ENCODE results near the gene ITGB4. TPM values are rescaled to one million over a fixed set of nuclear protein-coding genes. Genes with fewer than 3 reads are reported as not detected.
A peak's percentile ranks its signal among the peaks of the same experiment; 100 is the strongest.

ITGB4 gene
- polyA plus RNA-seq, 2 of the 4 experiments (the other 2 are of a cell fraction), result 20.6 to 37.4 TPM

DNA sequence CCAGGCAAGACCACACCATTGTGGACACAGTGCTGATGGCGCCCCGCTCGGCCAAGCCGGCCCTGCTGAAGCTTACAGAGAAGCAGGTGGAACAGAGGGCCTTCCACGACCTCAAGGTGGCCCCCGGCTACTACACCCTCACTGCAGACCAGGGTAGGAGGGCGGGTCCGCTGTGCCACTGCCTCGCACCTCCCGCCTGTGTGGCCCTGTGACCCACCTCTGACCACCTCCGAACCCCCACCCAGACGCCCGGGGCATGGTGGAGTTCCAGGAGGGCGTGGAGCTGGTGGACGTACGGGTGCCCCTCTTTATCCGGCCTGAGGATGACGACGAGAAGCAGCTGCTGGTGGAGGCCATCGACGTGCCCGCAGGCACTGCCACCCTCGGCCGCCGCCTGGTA lies 21.1 kb downstream of the ITGB4 start:
- Histone ChIP-seq H3K4me2 (no peak overlapping the region), H3K4me3 (no peak overlapping the region), H3K9me3 (no peaks in the 10 kb centered on the region), H3K4me1 (peaks cover 13% of the 10 kb centered on the region), H3K27ac (no peak overlapping the region; a peak in 1 of 6 replicates)
- no peak for DNase-seq (ENCODE audit: low read depth in 1 of 2, low spot score in 1 of 2)
- ChIA-PET POLR2A (no interaction called here), CTCF (interaction anchor here (0.7 to 43.5 kb wide), 5 partner anchors 5 to 781 kb away, joined by 3 to 1931 read pairs (median 4); partner anchors contain the start of genes RECQL5, SAP30BP and SMIM5)
- FAIRE-seq, result no peak
- no peak; a peak in 2 of 6 replicates for ATAC-seq
- WGBS (ENCODE audit: missing lambda C conversion rate), result 94% methylated on average over 23 of the region's 25 CpGs
- TF ChIP-seq CEBPB (IDR thresholded peaks at IDR 0.05), result no peak
- no peak for TF ChIP-seq HOXB13 (CRISPR knock-in tag; IDR thresholded peaks at IDR 0.05; ENCODE audit: low read depth)
- TF ChIP-seq, protein P1, sequence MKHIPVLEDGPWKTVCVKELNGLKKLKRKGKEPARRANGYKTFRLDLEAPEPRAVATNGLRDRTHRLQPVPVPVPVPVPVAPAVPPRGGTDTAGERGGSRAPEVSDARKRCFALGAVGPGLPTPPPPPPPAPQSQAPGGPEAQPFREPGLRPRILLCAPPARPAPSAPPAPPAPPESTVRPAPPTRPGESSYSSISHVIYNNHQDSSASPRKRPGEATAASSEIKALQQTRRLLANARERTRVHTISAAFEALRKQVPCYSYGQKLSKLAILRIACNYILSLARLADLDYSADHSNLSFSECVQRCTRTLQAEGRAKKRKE (CRISPR knock-in tag; IDR thresholded peaks at IDR 0.05; ENCODE audit: low read depth), result no peak

DNA sequence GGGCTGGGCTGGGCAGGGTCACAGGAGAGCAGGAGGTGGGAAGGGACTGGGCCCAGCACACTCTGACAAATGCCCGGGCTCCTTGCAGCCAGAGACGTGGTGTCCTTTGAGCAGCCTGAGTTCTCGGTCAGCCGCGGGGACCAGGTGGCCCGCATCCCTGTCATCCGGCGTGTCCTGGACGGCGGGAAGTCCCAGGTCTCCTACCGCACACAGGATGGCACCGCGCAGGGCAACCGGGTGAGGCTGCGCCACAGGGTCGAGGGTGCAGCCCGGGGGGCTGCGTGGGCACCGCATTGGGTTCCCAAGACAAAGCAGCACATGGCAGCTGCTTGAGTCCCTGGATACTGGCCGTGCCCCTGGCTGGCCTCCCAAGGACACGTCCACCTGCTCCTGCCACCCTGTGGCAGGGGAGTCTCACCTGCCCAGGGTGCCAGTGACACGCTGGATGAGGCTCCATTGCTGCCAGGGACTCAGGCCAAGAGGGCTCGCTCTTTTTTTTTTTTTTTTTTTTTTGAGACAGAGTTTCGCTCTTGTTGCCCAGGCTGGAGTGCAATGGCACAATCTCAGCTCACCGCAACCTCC lies 22.5 kb downstream of the ITGB4 start:
- no peak overlapping the region; a peak in 1 of 6 replicates for H3K27ac ChIP-seq
- no peaks in the 10 kb centered on the region for H3K9me3 ChIP-seq
- peaks cover 5% of the 10 kb centered on the region for H3K4me1 ChIP-seq
- H3K4me3 ChIP-seq, result no peak overlapping the region
- DNase-seq (ENCODE audit: low read depth in 1 of 2, low spot score in 1 of 2) (no peak), ATAC-seq (no peak), FAIRE-seq (no peak)
- ChIA-PET POLR2A (no interaction called here), CTCF (interaction anchor here (1.2 to 43.5 kb wide), 6 partner anchors 8 to 99 kb away, joined by 3 to 1931 read pairs (median 230); partner anchors contain the start of genes GALK1, ITGB4, RECQL5 and SAP30BP)
- WGBS (ENCODE audit: missing lambda C conversion rate), result 97% methylated on average over 11 of the region's 25 CpGs
- TF ChIP-seq CBX8 (IDR thresholded peaks at IDR 0.05) (no peak), ZSCAN20 (CRISPR knock-in tag; IDR thresholded peaks at IDR 0.05) (no peak), RAD21 (conservative IDR thresholded peaks at IDR 0.05 in 1 of 2, IDR thresholded peaks at IDR 0.05 in 1 of 2) (no peak), HEYL (CRISPR knock-in tag; IDR thresholded peaks at IDR 0.05) (no peak), HOXA7 (CRISPR knock-in tag; IDR thresholded peaks at IDR 0.05) (no peak), ZFP36 (IDR thresholded peaks at IDR 0.05; ENCODE audit: borderline replicate concordance, partially characterized antibody) (no peak), MAFK (IDR thresholded peaks at IDR 0.05; ENCODE audit: partially characterized antibody) (no peak), RFX5 (IDR thresholded peaks at IDR 0.05) (no peak), ESRRA (IDR thresholded peaks at IDR 0.05; ENCODE audit: borderline replicate concordance, low read length) (no peak), NFE2L2 (conservative IDR thresholded peaks at IDR 0.05; ENCODE audit: low read length) (no peak)
- TF ChIP-seq, protein P2, sequence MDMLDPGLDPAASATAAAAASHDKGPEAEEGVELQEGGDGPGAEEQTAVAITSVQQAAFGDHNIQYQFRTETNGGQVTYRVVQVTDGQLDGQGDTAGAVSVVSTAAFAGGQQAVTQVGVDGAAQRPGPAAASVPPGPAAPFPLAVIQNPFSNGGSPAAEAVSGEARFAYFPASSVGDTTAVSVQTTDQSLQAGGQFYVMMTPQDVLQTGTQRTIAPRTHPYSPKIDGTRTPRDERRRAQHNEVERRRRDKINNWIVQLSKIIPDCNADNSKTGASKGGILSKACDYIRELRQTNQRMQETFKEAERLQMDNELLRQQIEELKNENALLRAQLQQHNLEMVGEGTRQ (IDR thresholded peaks at IDR 0.05), result no peak
- TF ChIP-seq, protein P3, sequence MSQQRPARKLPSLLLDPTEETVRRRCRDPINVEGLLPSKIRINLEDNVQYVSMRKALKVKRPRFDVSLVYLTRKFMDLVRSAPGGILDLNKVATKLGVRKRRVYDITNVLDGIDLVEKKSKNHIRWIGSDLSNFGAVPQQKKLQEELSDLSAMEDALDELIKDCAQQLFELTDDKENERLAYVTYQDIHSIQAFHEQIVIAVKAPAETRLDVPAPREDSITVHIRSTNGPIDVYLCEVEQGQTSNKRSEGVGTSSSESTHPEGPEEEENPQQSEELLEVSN (IDR thresholded peaks at IDR 0.05; ENCODE audit: borderline replicate concordance, low read depth), result no peak
- TF ChIP-seq, protein P4, sequence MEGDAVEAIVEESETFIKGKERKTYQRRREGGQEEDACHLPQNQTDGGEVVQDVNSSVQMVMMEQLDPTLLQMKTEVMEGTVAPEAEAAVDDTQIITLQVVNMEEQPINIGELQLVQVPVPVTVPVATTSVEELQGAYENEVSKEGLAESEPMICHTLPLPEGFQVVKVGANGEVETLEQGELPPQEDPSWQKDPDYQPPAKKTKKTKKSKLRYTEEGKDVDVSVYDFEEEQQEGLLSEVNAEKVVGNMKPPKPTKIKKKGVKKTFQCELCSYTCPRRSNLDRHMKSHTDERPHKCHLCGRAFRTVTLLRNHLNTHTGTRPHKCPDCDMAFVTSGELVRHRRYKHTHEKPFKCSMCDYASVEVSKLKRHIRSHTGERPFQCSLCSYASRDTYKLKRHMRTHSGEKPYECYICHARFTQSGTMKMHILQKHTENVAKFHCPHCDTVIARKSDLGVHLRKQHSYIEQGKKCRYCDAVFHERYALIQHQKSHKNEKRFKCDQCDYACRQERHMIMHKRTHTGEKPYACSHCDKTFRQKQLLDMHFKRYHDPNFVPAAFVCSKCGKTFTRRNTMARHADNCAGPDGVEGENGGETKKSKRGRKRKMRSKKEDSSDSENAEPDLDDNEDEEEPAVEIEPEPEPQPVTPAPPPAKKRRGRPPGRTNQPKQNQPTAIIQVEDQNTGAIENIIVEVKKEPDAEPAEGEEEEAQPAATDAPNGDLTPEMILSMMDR (IDR thresholded peaks at IDR 0.05), result no peak
- TF ChIP-seq, protein P5, sequence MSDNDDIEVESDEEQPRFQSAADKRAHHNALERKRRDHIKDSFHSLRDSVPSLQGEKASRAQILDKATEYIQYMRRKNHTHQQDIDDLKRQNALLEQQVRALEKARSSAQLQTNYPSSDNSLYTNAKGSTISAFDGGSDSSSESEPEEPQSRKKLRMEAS (IDR thresholded peaks at IDR 0.05), result no peak
- H3K4me2 ChIP-seq, result no peak overlapping the region

DNA sequence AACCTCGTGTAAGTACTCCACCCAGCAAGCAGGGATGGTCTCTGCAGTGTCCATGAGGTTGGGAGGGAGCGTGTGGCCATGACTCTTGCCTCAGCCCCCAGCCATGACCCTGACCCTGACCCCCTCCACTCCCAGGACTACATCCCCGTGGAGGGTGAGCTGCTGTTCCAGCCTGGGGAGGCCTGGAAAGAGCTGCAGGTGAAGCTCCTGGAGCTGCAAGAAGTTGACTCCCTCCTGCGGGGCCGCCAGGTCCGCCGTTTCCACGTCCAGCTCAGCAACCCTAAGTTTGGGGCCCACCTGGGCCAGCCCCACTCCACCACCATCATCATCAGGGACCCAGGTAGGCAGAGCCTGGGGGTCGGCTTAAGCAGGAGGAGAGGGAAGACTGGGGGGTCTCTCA lies 27.4 kb downstream of the ITGB4 start:
- Histone ChIP-seq H3K27ac (peak overlapping the region in 1 of 2 experiments; percentile 5; a peak in 1 of 6 replicates), H3K4me1 (peaks cover 12% of the 10 kb centered on the region), H3K9me3 (no peaks in the 10 kb centered on the region), H3K4me2 (no peak overlapping the region), H3K4me3 (no peak overlapping the region)
- WGBS (ENCODE audit: missing lambda C conversion rate), result 73% methylated on average over 9 of the region's 9 CpGs
- DNase-seq (ENCODE audit: low read depth in 1 of 2, low spot score in 1 of 2) (no peak), ATAC-seq (no peak), FAIRE-seq (no peak)
- no peak for TF ChIP-seq RCOR1 (IDR thresholded peaks at IDR 0.05; ENCODE audit: low read depth, low read length)
- TF ChIP-seq, protein P6, sequence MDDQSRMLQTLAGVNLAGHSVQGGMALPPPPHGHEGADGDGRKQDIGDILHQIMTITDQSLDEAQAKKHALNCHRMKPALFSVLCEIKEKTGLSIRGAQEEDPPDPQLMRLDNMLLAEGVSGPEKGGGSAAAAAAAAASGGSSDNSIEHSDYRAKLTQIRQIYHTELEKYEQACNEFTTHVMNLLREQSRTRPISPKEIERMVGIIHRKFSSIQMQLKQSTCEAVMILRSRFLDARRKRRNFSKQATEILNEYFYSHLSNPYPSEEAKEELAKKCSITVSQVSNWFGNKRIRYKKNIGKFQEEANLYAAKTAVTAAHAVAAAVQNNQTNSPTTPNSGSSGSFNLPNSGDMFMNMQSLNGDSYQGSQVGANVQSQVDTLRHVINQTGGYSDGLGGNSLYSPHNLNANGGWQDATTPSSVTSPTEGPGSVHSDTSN (IDR thresholded peaks at IDR 0.05), result no peak
- TF ChIP-seq ZSCAN20 (CRISPR knock-in tag; IDR thresholded peaks at IDR 0.05), result no peak
- no peak for TF ChIP-seq EHF (CRISPR knock-in tag; IDR thresholded peaks at IDR 0.05)
- TF ChIP-seq HOXB13 (CRISPR knock-in tag; IDR thresholded peaks at IDR 0.05; ENCODE audit: low read depth), result no peak
- TF ChIP-seq CBX2 (IDR thresholded peaks at IDR 0.05; ENCODE audit: borderline replicate concordance, low read depth), result no peak
- no peak for TF ChIP-seq NPAS2 (CRISPR knock-in tag; IDR thresholded peaks at IDR 0.05; ENCODE audit: borderline replicate concordance)
- no peak for TF ChIP-seq HOXA7 (CRISPR knock-in tag; IDR thresholded peaks at IDR 0.05)
- no peak for TF ChIP-seq ZC3H11A (IDR thresholded peaks at IDR 0.05)
- TF ChIP-seq PHF8 (IDR thresholded peaks at IDR 0.05; ENCODE audit: borderline replicate concordance, low read depth), result no peak
- TF ChIP-seq ZNF302 (CRISPR knock-in tag; IDR thresholded peaks at IDR 0.05), result no peak
- no peak for TF ChIP-seq TP53 (CRISPR knock-in tag; IDR thresholded peaks at IDR 0.05)
- POLR2A ChIA-PET, result interaction anchor here (1.0 to 1.9 kb wide), 5 partner anchors 31 to 115 kb away, joined by 4 to 11 read pairs (median 6); partner anchors contain the start of gene SMIM5
- CTCF ChIA-PET, result interaction anchor here (0.6 to 43.5 kb wide), 34 partner anchors 12 to 283 kb away, joined by 3 to 1931 read pairs (median 10); partner anchors contain the start of genes GALK1, ITGB4, RECQL5 and SAP30BP
